GM12874 (cell line): Measurements from ENCODE around the gene C13orf46.

Experiments
- TF ChIP-seq, protein P1 (sequence below): IDR thresholded peaks from 2 replicates; pipeline ENCODE4 v1.5.1; 2011; ENCODE audit warnings: low read depth, mild to moderate bottlenecking, control low read depth, low read length, moderate library complexity; ENCODE audit not compliant: insufficient read depth

C13orf46 gene

GRCh38 chr13:113946409-113947181 lies 27.3 kb downstream of the C13orf46 start:
- TF ChIP-seq, protein P1, sequence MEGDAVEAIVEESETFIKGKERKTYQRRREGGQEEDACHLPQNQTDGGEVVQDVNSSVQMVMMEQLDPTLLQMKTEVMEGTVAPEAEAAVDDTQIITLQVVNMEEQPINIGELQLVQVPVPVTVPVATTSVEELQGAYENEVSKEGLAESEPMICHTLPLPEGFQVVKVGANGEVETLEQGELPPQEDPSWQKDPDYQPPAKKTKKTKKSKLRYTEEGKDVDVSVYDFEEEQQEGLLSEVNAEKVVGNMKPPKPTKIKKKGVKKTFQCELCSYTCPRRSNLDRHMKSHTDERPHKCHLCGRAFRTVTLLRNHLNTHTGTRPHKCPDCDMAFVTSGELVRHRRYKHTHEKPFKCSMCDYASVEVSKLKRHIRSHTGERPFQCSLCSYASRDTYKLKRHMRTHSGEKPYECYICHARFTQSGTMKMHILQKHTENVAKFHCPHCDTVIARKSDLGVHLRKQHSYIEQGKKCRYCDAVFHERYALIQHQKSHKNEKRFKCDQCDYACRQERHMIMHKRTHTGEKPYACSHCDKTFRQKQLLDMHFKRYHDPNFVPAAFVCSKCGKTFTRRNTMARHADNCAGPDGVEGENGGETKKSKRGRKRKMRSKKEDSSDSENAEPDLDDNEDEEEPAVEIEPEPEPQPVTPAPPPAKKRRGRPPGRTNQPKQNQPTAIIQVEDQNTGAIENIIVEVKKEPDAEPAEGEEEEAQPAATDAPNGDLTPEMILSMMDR: no peak

DNA sequence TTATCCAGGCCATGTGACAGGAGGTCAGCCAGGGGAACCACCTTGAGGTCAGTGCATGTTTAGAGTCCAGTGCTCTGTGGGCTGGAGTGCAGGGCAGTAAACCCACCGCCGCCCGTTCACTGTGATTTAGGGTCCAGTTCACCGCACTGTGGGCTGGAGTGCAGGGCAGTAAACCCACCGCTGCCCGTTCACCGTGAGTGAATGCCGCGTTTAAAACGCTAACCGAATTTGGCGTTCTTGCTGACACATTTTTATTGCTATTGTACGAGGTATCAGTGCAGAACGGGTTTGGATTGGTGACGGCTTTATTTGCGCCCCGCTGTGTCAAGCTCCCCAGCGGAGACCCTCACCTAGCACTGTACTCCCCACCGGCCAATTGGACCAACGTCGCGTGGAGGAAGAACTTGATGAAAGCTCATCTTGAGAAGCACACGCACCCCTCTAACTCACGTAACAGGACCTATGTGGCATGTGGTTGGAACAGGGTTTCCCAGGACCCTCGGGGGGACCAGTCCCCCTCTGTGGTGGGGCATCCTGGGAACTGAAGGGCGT lies 27.9 kb downstream of the C13orf46 start:
- TF ChIP-seq, protein P1: no peak

DNA sequence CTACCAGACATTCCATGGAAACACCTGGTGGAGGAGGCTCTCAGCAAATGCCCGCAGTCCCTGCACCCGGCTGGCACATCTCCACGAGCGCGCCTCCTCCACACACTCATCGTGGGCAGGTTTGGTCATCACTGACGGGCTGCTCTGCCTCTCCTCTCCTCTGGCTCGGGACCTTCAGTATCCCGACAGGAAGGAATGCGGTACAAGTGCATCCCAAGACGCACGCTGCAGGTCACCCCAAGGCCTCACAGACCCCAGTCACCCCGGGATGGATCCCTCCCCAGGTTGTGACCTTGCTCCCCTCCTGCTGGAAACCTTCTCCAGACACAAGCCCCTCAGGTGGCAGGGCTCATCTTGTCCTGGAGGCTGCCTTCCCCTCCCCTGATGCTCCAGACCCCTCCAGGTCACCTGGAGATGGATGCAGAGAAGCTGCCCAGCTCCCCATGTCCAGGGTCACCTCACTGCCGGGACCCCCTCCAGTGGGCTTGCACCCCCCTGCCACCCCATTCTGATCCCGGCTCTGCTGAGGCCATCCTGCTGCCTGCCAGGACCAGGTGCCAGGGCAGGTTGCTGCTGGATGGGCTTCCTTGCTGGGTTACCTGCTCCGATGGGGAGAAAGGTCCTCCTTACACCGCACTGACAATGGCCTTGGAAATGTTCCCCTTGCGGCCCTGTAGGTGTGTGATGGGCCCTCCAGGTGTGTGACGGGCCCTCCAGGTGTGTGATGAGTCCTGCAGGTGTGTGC lies 29.9 kb downstream of the C13orf46 start:
- TF ChIP-seq, protein P1: no peak

- TF ChIP-seq, protein P1: no peak
These were observed 31.2 kb downstream of the C13orf46 start for GRCh38 chr13:113942591-113943103.

- TF ChIP-seq, protein P1: no peak
These were observed 32.2 kb downstream of the C13orf46 start for GRCh38 chr13:113941571-113942191.

DNA sequence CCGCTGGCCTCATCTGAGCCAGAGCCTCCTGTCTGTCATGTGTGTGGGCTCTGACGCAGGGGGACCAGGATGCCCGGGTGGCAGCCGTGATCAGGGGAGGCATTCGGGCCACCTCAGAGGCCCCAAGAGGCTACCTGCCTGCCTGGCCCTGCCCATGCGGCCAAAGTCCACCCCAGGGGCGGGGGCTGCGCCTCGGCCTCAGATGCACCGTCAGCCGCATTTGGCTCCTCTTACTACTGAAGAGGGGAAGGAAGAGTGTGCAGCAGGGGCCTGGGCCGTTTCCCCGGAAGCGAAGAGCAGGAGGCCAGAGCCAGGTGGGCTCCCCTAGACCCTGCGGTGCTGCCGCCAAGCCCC lies 34.0 kb downstream of the C13orf46 start:
- TF ChIP-seq, protein P1: no peak
